ENCODE measurements around the gene POTEB3. TPM values are rescaled to one million over a fixed set of nuclear protein-coding genes. Genes with fewer than 3 reads are reported as not detected.
"Not testable (repeated sequence)": the region's sequence is repeated elsewhere in the genome, so short reads cannot be mapped to it uniquely, and the experiment has no call there.

POTEB3 gene
- total RNA-seq, 4 donors from 2014 or later = not detected

DNA sequence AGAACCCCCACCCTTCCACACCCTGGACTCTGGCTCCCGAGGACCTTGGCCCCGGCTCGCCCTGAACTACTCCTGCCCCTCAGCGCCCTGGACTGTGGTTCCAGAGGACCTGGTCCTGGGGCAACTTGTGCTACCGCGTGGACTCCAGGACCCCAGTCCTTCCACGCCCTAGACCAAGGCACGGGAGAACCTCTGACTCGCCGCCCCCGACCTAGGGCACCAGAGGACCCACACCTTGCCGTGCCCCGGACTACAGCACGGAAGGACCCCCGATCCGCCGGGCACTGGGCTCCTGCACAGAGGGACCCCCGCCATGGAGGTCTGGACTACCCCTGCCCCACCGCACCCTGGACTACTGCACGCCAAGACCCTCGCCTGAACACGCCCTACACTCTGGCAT, 71.7 kb downstream of the POTEB3 start:
- H3K36me3 ChIP-seq; H3K4me1 ChIP-seq; DNase-seq; H3K27ac ChIP-seq; H3K9me3 ChIP-seq; intact Hi-C loops (cut with DNase I); H3K4me3 ChIP-seq; H3K27me3 ChIP-seq: not testable (repeated sequence)
- WGBS, 2 donors = no CpG with 5 or more reads among the region's 22 CpGs

Small RNAs within 50 kb of the gene (small RNA-seq; reads per million reads assigned to genes)
- gene GRAMD4P6 (0 reads per million in 4 donors), gene MIR3118-3 (0 reads per million in 4 donors), gene RF00026 (0 reads per million in 4 donors)
